EL (cell line): ENCODE results near the gene OR13C4.
A peak's percentile ranks its signal among the peaks of the same experiment; 100 is the strongest.
"Not testable (repeated sequence)": the region's sequence is repeated elsewhere in the genome, so short reads cannot be mapped to it uniquely, and the experiment has no call there.

Experiments
- DNase-seq: peaks from one replicate; pipeline ENCODE4 v3.0.0-alpha.2; 2016

OR13C4 gene

DNA sequence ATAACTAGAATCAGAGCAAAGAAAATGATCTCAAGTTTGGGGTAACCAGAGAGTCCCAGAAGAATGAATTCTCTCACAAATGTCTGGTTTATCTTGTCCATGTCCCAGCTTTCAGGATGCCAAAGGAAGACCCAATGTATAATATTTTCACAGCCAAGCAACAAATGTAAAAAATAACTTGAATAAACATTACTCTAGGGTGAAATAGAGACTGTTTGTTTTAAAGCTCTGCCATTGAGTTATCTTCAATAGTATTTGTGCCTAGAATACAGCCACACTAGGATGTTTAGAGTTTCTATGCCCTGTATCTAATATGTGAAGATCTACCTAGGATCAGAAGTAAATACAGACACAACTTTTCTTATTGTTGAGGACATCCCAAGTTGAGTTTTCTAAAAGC, at the start of gene OR13C4:
OR13C4 (minus strand) TSS at position 101 of the 400 bp plus-strand sequence; CDS start at position 101, 0 bp downstream.
- DNase-seq = no peak

DNA sequence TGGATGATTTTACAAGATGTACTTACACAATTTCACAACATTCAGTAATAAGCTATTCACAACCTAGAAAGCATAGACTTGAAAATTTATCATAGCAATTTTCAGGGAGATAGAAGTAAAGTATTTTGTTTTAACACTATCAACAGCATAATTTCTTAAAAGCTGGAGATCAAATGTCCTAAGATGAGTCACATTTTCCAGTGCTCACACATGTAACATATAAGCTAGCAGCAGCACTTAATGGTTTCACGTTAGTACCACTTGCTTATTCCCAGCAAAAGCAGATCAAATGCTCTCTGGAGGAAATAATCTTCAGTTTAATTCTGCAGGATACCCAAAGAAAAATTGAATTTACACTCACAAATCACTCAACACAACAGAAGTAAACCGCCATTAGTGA, 48.4 kb upstream of the OR13C4 start:
- DNase-seq = no peak

DNA sequence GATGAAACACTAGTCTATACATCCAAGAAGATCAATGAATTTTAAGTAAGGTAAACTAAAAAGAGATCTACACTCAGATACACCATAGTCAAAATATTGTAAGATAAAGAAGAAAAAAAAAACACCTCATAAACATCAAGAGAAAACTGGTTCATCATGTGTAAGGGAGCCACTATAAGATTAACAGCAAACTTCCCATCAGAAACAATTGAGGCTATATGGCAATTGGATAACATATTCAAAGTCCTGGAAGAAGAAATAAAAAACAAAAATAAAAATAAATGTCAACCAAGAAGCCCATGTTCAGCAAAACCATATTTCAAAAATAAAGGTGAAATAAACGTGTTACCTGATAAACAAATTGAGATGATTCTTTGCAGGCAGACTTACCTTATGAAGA, 45.6 kb upstream of the OR13C4 start:
- no peak for DNase-seq

DNA sequence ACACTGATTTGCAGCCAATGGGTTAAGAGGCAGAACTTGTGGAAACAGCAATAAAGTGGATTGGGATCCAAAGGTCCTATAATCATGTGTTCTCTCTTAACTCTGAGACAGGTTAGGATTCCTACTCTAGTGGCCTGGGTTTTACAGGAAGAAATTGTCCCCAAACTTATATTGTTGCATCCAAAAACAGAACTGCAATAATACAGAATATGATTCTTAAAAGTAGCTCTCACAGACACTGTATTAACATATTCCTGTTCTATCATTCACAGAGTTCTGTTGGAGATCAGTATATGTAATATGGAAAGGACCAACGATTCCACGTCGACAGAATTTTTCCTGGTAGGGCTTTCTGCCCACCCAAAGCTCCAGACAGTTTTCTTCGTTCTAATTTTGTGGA, 41.9 kb upstream of the OR13C4 start, which contains the start of gene OR13C8:
OR13C8 (plus strand) TSS at position 301 of the 400 bp plus-strand sequence; CDS start at position 301, 0 bp downstream.
- DNase-seq = no peak

DNA sequence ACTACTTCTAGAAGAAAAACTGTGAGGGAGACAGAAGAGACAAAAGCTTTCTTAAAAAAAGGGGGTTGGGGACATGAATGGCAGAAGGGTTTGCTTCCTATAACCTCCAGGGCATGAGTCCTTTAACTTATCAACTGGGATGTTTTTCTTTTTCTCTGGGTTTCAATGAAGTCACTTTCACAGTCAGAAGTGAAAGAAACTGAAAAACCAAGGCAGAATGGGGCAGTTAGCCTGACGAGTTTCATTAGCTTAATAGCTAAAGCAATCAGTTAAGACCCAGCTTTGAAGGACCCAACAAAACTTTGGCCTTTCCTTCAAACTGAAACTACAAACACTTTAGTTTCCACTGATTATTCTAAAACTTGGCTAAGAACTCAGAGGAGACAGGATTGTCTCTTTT, 37.3 kb upstream of the OR13C4 start:
- no peak for DNase-seq

DNA sequence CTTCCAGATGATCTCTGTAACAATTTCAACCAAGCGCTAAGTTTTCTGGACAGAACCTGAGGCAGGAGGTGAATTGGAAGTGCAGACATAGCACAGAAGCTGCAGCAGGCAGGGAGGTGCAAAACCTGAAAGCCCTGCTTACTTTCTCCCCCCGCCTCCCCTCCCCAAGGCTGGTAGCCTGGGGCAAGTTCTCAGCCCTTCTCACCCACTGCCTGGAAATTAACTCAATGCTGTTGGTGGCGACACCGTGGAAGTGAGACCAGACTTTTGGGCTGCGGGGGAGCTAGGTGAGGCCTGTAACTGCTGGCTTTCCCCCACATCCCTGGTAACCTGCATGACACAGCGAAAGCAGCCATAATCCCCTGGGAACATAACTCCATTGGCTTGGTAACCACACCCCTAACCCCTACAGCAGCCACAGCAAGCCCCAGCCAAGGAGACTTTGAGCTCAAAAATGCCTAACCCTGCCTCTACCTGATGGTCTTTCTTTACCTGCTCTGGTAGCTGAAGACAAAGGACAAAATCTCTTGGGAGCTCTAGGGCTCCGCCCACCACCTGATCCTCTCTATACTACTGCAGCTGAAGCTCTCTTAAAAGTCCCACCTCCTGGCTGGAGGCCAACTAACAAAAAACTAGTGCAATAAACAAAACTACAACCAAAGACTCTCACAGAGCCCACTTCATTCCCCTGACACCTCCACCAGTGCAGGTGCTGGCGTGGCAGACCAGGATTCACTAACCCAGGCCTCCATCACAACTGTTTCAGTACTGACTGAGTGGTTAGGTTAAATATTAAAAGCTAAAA, 30.0 kb upstream of the OR13C4 start:
- no peak for DNase-seq

DNA sequence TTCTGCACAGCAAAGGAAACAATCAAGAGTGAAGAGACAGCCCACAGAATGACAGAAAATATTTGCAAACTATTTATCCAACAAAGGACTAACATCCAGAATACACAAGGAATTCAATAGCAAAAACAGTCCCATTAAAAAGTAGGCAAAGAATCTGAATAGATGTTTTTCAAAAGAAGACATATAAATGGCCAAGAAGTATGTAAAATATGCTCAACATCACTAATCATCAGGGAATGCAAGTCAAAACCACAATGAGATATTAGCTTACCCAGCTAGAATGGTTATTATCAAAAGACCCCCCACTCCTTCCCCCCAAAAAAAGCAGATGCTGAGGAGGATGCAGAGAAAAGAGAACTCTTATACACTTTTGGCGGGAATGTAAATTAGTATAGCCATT, 28.5 kb upstream of the OR13C4 start:
- DNase-seq = peak; percentile 6

DNA sequence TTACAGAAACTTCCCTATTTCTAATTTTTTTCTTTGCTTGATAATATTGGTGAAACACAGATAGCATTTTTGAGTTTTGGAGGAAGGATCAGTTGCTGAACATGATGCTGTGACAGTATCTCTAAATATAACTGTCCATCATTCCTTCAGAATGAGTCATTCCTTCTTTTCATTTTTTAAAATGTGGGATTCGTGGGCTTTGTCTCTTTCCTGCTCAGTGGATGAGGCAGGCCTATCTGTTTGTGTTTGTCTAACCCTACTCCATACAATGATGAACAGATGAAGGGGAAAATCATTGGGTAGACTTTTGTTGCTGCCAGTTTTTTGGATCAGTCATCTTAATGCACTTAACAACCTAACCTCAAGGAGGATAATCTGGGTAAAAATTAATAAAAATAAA, 26.3 kb upstream of the OR13C4 start:
- DNase-seq = peak; percentile 50

DNA sequence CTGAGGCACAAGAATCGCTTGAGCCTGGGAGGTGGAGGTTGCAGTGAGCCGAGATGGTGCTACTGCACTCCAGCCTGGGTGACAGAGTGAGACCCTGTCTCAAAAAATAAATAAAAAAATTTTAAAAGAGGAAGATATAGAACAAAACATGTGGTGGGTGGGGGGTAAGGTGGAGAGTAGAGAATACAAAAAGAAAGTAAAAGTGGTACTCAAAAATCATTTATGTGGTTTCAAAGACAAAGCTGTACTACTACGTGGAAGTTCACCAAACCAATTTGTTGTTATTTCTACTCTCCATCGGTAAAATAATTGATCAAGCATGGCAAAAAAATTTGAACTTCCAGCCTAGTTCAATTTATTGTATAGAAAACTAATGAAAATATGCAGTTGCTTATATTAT, 17.6 kb upstream of the OR13C4 start:
- no peak for DNase-seq

DNA sequence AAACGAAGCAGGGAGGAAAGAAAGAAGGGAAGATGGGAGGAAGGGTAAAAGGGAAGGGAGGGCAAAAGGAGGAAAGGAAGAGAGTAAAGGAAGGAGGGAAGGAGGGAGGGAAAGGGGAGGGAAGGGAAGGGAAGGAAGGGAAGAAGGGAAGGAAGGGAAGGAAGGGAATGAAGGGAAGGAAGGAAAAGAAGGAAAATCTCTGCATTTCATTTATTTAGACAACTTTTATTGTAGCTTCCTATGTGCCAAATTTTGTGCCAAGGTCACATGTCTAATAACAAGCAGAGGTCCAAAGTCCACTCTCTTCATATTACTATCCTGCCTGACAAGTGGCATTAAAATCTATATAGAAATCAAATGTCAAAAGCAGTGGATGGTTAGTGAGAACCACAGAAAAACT, 12.3 kb upstream of the OR13C4 start:
- no peak for DNase-seq

DNA sequence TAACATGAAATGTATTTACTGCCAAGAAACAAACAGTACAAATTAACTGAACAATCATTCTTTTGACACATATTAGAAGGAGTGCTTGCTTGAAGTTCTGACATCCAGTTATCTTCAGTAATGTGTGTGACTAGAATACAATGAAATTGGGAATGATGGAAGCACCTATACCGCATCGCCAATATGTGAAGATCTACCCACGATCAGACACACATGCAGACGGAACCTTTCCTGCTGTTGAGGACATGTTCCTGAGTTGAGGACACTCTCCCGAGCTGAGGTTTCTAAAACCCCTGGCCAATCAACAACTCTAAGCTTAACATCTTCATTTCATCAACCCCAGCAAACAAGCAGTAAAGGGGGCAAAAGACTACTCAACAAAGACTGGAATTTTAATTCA, 9.7 kb upstream of the OR13C4 start, which contains the start of gene OR13C3:
OR13C3 (minus strand) TSS at position 101 of the 400 bp plus-strand sequence. CDS start 133 bp downstream, outside the sequence.
- no peak for DNase-seq

DNA sequence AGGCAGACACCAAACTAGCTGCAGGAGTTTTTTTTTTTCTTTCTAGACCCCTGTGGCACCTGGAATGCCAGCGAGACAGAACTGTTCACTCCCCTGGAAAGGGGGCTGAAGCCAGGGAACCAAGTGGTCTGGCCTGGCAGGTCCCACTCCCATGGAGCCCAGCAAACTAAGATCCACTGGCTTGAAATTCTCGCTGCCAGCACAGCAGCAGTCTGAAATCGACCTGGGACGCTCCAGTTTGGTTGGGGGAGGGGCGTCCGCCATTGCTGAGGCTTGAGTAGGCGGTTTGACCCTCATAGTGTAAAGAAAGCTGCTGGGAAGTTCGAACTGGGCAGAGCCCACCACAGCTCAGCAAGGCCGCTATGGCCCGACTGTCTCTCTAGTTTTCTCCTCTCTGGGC, 6.8 kb downstream of the OR13C4 start:
- DNase-seq = not testable (repeated sequence)

DNA sequence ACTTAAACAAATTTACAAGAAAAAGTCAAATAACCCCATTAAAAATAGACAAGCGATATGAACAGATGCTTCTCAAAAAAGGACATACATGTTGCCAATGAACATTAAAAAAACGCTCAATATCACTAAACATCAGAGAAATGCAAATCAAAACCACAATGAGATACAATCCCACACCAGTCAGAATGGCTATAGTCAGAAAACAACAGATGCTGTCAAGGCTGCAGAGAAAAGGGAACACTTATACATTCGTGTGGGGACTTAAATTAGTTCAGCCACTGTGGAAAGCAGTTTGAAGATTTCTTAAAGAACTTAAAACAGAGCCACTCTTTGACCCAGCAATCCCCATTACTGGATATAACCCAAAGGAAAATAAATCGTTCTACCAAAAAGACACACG, 12.1 kb downstream of the OR13C4 start:
- DNase-seq = no peak

DNA sequence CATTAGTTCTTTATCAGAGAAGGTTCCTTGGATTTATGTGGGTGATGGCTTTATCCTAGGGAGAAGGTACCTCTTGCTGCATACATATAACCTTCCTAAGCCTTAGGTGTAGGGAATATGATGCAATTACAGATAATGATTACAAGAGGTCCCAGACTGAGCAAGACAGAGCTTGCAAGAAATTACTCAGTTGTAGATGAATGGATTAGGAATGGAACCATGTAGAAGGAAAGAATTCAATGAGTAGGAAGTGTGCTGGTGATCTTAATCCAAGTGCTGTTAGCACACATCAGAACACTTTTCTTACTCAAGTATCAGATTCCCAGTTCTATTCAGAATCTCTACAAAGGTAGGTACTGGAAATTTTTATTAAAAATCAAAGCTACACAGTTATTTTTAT, 20.4 kb downstream of the OR13C4 start:
- DNase-seq = no peak

DNA sequence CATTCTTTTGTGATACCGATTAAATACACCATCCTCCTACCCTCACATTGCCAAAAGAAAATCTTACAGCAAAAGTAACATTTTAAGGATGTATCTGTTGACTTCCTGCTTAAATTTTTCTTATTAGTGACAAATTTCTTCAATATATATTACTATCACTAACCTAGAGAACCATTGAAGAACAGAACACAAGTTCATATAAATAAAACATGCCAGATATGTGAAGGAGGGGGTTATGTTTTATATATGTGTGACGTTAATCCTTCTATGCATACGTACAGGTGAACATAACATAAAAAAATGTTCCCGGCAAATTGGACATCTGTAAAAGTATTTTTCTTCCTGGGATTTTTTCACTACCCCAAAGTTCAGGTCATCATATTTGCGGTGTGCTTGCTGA, 23.0 kb downstream of the OR13C4 start, which contains the start of gene OR13F1:
OR13F1 (plus strand) TSS at position 301 of the 400 bp plus-strand sequence; CDS start at position 301, 0 bp downstream.
- DNase-seq = no peak

DNA sequence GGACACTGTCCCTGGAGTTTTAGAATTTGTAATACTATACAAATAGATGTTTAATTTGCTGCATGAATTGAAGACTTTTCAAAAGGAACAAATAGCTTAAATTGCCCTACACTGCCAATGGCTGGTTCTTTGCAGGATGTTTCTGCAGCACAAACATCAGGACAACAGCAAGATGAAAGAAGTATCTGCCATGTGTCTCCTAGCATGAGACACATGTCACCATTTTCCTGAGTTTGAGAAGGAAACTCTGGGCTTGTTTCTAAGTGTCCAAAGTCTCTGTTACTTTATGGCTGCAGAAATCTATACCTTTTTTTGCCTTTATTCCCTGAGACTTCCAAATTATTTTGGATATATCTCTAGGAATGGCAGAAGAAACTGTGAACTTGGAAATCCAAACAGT, 23.6 kb downstream of the OR13C4 start:
- DNase-seq = no peak

DNA sequence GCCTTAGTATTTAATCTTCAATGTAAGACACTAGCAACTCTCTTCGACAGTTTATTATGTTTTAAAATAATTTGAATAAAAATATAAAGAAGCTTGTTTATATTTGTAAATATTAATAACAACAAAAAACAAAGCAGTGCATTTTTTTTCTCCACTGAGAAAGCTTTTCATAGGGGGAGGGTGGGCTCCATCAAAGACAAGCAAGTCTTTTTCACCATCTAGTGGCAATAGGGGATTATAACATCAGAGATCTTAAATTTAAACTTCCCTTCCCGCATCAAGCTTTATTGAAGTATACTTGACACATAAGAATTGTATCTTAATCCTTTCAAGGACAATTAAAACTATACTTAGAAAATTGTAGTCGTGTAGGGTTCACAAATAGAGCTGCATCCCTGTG, 32.2 kb downstream of the OR13C4 start:
- DNase-seq = no peak

DNA sequence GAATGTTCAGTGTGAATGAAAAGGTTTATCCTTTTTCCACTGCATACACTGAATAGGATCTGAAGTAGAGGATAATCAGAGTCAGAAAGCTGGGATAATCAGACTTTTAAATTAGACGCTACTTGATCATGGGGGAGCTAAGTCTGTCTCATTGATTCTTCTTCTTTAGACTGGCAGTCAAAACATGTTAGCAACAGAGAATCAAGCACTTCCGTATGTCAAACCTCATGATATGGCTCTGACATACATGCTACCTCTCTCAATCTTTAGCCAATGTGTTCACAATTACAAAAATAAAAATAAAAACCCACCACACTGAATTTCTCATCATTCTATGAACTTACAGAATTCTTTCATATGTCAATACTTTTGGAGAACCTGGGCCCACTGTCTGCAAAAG, 42.0 kb downstream of the OR13C4 start:
- DNase-seq = no peak

DNA sequence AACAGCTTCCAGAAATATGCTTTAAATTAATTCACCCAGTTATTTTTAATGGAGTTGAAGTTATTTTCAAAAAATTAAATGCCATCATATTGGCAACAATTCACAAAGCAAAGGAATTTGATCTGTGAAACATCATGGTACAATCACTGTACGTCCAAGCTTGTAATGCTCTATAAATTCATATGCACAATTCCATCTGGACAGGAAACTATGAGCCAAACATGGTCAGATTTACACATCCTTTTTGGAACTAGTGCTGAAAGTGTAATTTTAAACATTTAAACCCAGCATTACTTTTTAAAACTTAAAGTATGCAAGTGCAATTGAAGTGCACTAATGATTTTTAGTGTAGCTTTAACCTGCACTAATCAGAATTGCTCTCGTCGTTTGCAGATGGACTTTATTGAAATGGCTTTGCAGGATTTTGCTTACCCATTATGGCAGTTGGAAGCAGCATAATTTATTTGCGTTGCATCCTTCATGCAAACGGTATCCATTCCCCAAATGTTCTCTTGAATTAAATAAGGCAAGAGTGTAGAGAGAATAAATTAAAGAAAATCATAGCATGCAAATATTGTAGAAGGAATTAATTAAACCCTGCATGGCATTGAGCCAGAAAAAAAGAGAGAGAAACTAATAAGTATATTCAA, 44.0 kb downstream of the OR13C4 start:
- no peak for DNase-seq
